Parathyroid adenoma (tissue), 2 donors: Measurements from ENCODE around the gene SBF2.

Experiments
- H2AFZ ChIP-seq: fragments of 300-600 bp; sonication (generic); one replicate; pipeline ENCODE4 v1.7.0; 2017; ENCODE audit warnings: antibody characterized with exemption, mild to moderate bottlenecking
- H3K27ac ChIP-seq: fragments of 300-600 bp; sonication (generic); one replicate; pipeline ENCODE4 v1.7.0; 2017
- H3K27me3 ChIP-seq: fragments of 300-600 bp; sonication (generic); one replicate; pipeline ENCODE4 v1.7.0; 2017; ENCODE audit warnings: low read length; ENCODE audit not compliant: control insufficient read depth, insufficient read depth
- H3K36me3 ChIP-seq: fragments of 300-600 bp; sonication (generic); one replicate; pipeline ENCODE4 v1.7.0; 2017; ENCODE audit warnings: low read length; ENCODE audit not compliant: control insufficient read depth, insufficient read depth
- H3K4me1 ChIP-seq: fragments of 300-600 bp; sonication (generic); one replicate; pipeline ENCODE4 v1.7.0; 2017; ENCODE audit warnings: control low read depth
- H3K4me2 ChIP-seq: fragments of 300-600 bp; sonication (generic); one replicate; pipeline ENCODE4 v1.7.0; 2017; ENCODE audit warnings: low read length
- H3K4me3 ChIP-seq: fragments of 300-600 bp; sonication (generic); one replicate; pipeline ENCODE4 v1.7.0; 2017; ENCODE audit warnings: low read depth, low read length
- H3K79me2 ChIP-seq: fragments of 300-600 bp; sonication (generic); one replicate; pipeline ENCODE4 v1.7.0; 2017; ENCODE audit warnings: control low read depth
- H3K9ac ChIP-seq: fragments of 300-600 bp; sonication (generic); one replicate; pipeline ENCODE4 v1.7.0; 2017; ENCODE audit warnings: mild to moderate bottlenecking
- H3K9me3 ChIP-seq: fragments of 300-600 bp; sonication (generic); one replicate; pipeline ENCODE4 v1.7.0; 2017; ENCODE audit warnings: low read length; ENCODE audit not compliant: control insufficient read depth
- TF ChIP-seq, protein P1 (sequence below): fragments of 300-600 bp; sonication (generic); IDR thresholded peaks from one replicate; pipeline ENCODE4 v1.7.0; 2017; ENCODE audit warnings: antibody characterized with exemption, mild to moderate bottlenecking
- donor health status: primary hyperparathyroidism.

Gene SBF2

DNA sequence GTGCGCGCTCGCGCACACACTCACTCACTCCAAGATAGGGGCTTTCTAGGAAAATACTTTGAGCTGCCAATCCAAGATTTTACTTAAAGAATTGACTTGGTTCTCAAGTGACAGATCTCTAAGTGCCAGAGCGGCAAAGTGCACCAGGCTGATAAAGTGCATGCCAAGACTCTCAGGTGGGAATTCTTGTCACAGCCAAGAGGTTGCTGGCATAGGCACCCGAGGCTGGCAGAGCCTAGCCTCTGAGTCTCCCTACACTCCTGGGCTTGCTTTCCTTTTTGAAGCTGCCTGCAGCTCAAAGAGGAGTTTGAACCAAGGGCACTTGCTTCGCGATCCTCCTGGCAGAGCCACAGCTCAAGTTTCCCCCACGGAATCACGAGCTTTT is 8.3 kb upstream of the SBF2 start:
- no peaks in the 10 kb centered on the region for H3K9me3 ChIP-seq
- no peaks in the 10 kb centered on the region for H3K79me2 ChIP-seq
- peak overlapping the region; percentile 99 for H3K27ac ChIP-seq
- H3K36me3 ChIP-seq = no peaks in the 10 kb centered on the region
- H3K4me2 ChIP-seq = peak overlapping the region; percentile 94
- H3K27me3 ChIP-seq = no peaks in the 10 kb centered on the region
- TF ChIP-seq, protein P1, sequence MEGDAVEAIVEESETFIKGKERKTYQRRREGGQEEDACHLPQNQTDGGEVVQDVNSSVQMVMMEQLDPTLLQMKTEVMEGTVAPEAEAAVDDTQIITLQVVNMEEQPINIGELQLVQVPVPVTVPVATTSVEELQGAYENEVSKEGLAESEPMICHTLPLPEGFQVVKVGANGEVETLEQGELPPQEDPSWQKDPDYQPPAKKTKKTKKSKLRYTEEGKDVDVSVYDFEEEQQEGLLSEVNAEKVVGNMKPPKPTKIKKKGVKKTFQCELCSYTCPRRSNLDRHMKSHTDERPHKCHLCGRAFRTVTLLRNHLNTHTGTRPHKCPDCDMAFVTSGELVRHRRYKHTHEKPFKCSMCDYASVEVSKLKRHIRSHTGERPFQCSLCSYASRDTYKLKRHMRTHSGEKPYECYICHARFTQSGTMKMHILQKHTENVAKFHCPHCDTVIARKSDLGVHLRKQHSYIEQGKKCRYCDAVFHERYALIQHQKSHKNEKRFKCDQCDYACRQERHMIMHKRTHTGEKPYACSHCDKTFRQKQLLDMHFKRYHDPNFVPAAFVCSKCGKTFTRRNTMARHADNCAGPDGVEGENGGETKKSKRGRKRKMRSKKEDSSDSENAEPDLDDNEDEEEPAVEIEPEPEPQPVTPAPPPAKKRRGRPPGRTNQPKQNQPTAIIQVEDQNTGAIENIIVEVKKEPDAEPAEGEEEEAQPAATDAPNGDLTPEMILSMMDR = no peak
- peaks cover 2% of the 10 kb centered on the region for H3K4me1 ChIP-seq
- peak overlapping the region; percentile 76 for H2AFZ ChIP-seq
- peak overlapping the region; percentile 58 for H3K9ac ChIP-seq
- H3K4me3 ChIP-seq = peak overlapping the region; percentile 79

DNA sequence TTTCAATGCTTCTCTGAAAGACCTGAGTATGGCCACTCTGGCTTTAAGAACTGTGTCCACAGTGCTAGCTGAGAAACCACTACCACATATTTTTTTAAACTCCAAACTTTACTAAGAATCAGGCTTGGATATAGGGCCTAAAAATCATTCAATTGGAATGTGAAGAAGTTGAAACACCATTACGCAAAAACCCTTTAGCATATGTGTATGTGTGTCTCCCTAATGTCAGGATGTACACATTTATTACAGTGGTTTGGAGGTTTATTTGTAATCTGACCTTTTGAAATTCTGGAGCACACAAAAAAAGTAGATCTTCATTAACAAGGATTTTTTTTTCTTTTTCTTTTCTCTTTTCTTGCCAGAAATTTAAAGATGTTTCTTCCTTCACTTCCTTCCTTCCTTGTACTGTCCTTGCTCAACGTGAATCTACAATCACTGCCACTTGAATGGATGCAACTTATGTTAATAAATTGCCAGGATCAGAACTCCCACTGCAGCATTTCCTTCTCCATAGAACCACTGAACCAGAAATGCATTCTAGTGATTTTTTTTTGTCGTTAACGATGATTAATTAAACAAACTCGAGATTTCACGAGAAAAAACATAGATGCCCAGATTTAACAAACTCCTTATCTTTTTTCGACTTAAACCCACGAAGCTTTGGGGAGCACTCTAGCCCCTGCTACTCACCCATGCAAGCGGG is 7.8 kb upstream of the SBF2 start:
- peak overlapping the region; percentile 76 for H2AFZ ChIP-seq
- H3K79me2 ChIP-seq = no peaks in the 10 kb centered on the region
- no peaks in the 10 kb centered on the region for H3K36me3 ChIP-seq
- peaks cover 2% of the 10 kb centered on the region for H3K4me1 ChIP-seq
- peak overlapping the region; percentile 94 for H3K4me2 ChIP-seq
- TF ChIP-seq, protein P1 = no peak
- no peaks in the 10 kb centered on the region for H3K9me3 ChIP-seq
- peak overlapping the region; percentile 99 for H3K27ac ChIP-seq
- H3K27me3 ChIP-seq = no peaks in the 10 kb centered on the region
- H3K9ac ChIP-seq = no peak overlapping the region
- H3K4me3 ChIP-seq = peak overlapping the region; percentile 79

- no peaks in the 10 kb centered on the region for H3K27me3 ChIP-seq
- no peak overlapping the region for H3K4me2 ChIP-seq
- no peaks in the 10 kb centered on the region for H3K36me3 ChIP-seq
- H3K27ac ChIP-seq = no peak overlapping the region
- H3K9ac ChIP-seq = no peak overlapping the region
- no peak overlapping the region for H2AFZ ChIP-seq
- TF ChIP-seq, protein P1 = no peak
- H3K4me1 ChIP-seq = peaks cover 2% of the 10 kb centered on the region
- H3K4me3 ChIP-seq = no peak overlapping the region
- H3K9me3 ChIP-seq = no peaks in the 10 kb centered on the region
- H3K79me2 ChIP-seq = no peaks in the 10 kb centered on the region
These were observed 4.3 kb upstream of the SBF2 start for GRCh38 chr11:10298342-10298741.

DNA sequence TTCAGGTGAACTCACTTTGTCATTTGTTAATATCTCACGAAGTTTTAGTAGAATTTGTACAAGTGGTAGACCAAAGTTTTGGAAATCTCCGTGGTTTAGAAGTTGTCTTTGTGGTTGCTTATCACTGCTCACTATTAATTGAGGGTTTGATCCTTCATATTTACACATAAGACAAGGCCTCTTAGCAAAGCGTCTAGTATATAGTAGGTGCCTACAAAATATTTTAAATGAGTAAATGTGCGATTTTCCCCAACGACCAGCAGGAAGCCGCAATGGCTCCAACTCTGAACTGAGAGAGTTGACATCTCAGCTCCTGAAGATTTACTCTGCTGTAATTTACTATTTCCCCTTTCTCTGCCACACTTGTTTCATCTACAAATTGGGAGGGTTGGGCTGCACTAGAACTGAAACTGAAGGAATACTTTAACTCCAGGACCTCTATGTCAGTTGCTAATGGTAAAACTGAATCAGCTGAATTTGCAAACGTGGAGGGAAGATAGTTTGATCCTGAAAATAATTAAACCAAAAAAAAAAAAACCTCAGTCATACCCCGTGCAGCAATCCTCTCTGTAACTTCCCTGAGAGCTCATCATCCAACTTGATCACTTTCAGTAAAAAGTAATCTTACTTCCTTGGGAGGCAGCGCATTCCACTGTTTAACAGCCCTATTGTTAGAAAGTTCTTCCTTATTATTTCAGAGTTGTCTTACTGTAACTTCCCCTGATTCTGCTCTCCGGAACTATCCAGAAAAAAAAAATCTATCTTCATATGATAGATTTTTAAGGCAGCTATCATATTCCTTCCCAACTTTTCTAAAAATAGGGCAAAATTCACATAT is 1.3 kb upstream of the SBF2 start:
- Histone ChIP-seq H3K27me3 (no peaks in the 10 kb centered on the region), H3K9ac (no peak overlapping the region), H3K4me1 (peaks cover 2% of the 10 kb centered on the region), H3K4me3 (peak overlapping the region; percentile 70), H3K27ac (peak overlapping the region; percentile 96), H3K36me3 (no peaks in the 10 kb centered on the region), H3K4me2 (peak overlapping the region; percentile 72), H3K9me3 (no peaks in the 10 kb centered on the region), H3K79me2 (peaks cover 9% of the 10 kb centered on the region), H2AFZ (peak overlapping the region; percentile 86)
- TF ChIP-seq, protein P1 = no peak
